Stimulated activated CD4-positive, alpha-beta T cell treated with anti-CD3 and anti-CD28 coated beads, TNF-alpha, amount 100 ng/mL, for 24 hours (primary cell): Measurements from ENCODE around the gene USP25.

ENCODE experiments used
- DNase-seq, 3 experiments: peaks; one replicate each; pipeline ENCODE4 v3.0.0-alpha.2; 2020; ENCODE audit warnings: low read depth in 3 of 3

Gene USP25

GRCh38 chr21:15809818-15810217, 80.0 kb downstream of the USP25 start:
- no peak for DNase-seq

- DNase-seq = no peak
Measured at GRCh38 chr21:15815285-15815684, 85.5 kb downstream of the USP25 start.

- no peak for DNase-seq
Measured at GRCh38 chr21:15820327-15820726, 90.5 kb downstream of the USP25 start.

GRCh38 chr21:15820852-15821379, 91.1 kb downstream of the USP25 start:
- no peak for DNase-seq

- no peak for DNase-seq
Measured at GRCh38 chr21:15823486-15824150, 93.8 kb downstream of the USP25 start.

GRCh38 chr21:15825700-15826099, 95.9 kb downstream of the USP25 start:
- DNase-seq = no peak

- DNase-seq = no peak
Measured at GRCh38 chr21:15826147-15826780, 96.5 kb downstream of the USP25 start.

- no peak for DNase-seq
Measured at GRCh38 chr21:15826908-15827601, 97.3 kb downstream of the USP25 start.

- DNase-seq = no peak
Measured at GRCh38 chr21:15831497-15831896, 101.7 kb downstream of the USP25 start.

- DNase-seq = no peak
Measured at GRCh38 chr21:15837645-15838044, 107.9 kb downstream of the USP25 start.

GRCh38 chr21:15839026-15839425, 109.2 kb downstream of the USP25 start:
- no peak for DNase-seq

GRCh38 chr21:15839601-15840000, 109.8 kb downstream of the USP25 start:
- DNase-seq = no peak

- DNase-seq = no peak
Measured at GRCh38 chr21:15840406-15840805, 110.6 kb downstream of the USP25 start.

- DNase-seq = no peak
Measured at GRCh38 chr21:15841856-15842564, 112.2 kb downstream of the USP25 start.

GRCh38 chr21:15842565-15842880, 112.7 kb downstream of the USP25 start:
- DNase-seq = no peak

- DNase-seq = no peak
Measured at GRCh38 chr21:15843766-15844165, 114.0 kb downstream of the USP25 start.

GRCh38 chr21:15848634-15849560, 119.1 kb downstream of the USP25 start:
- DNase-seq = no peak

- DNase-seq = no peak
Measured at GRCh38 chr21:15849927-15850326, 120.1 kb downstream of the USP25 start.

GRCh38 chr21:15850645-15851044, 120.9 kb downstream of the USP25 start:
- no peak for DNase-seq

GRCh38 chr21:15852146-15852545, 122.4 kb downstream of the USP25 start:
- no peak for DNase-seq

GRCh38 chr21:15853126-15853525, 123.3 kb downstream of the USP25 start:
- no peak for DNase-seq
